T-helper 17 cell (primary cell): Measurements from ENCODE around the gene TSPAN31. TPM values are rescaled to one million over a fixed set of nuclear protein-coding genes. Genes with fewer than 3 reads are reported as not detected.

ENCODE experiments used
- ATAC-seq: fragments of 150-1000 bp; cut with Tn5 transposase; 2 replicates; pipeline ENCODE4 v1.10.0; 2021; ENCODE audit warnings: mild to moderate bottlenecking, moderate library complexity
- DNase-seq, 3 donors: peaks; one replicate each; pipeline versions ENCODE4 v3.0.0 to v3.0.0-alpha.2; 2020 to 2021
- H3K9me3 ChIP-seq: one replicate; pipeline ENCODE4 v1.7.0; 2013; ENCODE audit warnings: low read length, mild to moderate bottlenecking; ENCODE audit not compliant: control insufficient read depth, poor library complexity, severe bottlenecking
- H3K27ac Mint-ChIP-seq: one replicate; pipeline ENCODE4 v1.8.0; 2022; ENCODE audit warnings: mild to moderate bottlenecking, moderate library complexity, mixed read lengths
- H3K27me3 Mint-ChIP-seq: one replicate; pipeline ENCODE4 v1.8.0; 2022; ENCODE audit warnings: mixed read lengths
- H3K36me3 Mint-ChIP-seq: one replicate; pipeline ENCODE4 v1.8.0; 2022; ENCODE audit warnings: low read depth, mixed read lengths
- H3K4me1 Mint-ChIP-seq: one replicate; pipeline ENCODE4 v1.8.0; 2022; ENCODE audit warnings: mild to moderate bottlenecking, mixed read lengths
- H3K4me3 Mint-ChIP-seq: one replicate; pipeline ENCODE4 v1.8.0; 2022; ENCODE audit warnings: mild to moderate bottlenecking, moderate library complexity, mixed read lengths
- total RNA-seq, 4 donors: library from RNA in 2 of 4; stranded (reverse) in 2 of 4; gene quantifications; one replicate each; pipeline ENCODE4 v1.2.3 and lab custom pipeline; 2022 to 2026

The TSPAN31 gene
- total RNA-seq, 2 donors from 2014 or later = 9.6 to 11.8 TPM

DNA sequence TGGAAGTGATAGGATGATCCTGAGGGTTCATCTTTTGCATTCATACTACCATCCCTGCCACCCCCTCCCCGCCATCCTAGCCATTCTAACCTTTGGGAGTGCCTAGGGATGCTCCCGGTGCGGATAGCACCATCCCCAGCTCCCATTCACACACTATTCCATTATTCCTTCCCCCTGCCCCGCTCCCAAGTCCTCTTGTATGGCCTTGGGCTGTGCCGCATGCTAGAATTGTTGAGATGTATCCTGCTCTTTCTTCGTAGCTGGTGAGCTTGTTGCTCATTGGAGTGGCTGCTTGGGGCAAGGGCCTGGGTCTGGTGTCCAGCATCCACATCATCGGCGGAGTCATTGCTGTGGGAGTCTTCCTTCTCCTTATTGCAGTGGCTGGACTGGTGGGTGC lies 644 bp downstream of the TSPAN31 start:
- H3K36me3 Mint-ChIP-seq = no peaks in the 10 kb centered on the region
- DNase-seq (no peak), ATAC-seq (no peak)
- H3K4me3 Mint-ChIP-seq = peak overlapping the region; percentile 97
- H3K4me1 Mint-ChIP-seq = peaks cover 46% of the 10 kb centered on the region
- peak overlapping the region; percentile 99 for H3K27ac Mint-ChIP-seq
- H3K9me3 ChIP-seq = no peaks in the 10 kb centered on the region
- no peaks in the 10 kb centered on the region for H3K27me3 Mint-ChIP-seq

DNA sequence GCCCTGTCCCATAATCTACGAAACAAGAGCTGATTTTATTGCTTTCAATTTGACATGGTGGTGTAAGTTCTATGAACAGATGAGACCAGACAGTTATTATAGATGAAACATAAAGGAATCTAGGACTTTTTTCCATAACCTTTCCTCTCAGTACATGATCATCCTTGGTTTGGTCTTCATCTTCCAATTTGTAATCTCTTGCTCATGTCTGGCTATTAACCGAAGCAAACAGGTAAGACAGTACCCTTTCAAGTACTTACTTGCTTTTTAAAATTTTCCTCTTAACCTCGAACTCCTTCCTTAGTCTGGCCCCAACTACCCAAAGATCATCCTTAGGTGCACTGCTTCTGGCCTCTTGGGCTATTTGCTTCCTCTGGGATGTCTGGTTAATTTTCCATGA lies 1.2 kb downstream of the TSPAN31 start:
- peaks cover 43% of the 10 kb centered on the region for H3K4me1 Mint-ChIP-seq
- DNase-seq (no peak), ATAC-seq (no peak)
- H3K36me3 Mint-ChIP-seq = no peaks in the 10 kb centered on the region
- no peaks in the 10 kb centered on the region for H3K27me3 Mint-ChIP-seq
- H3K9me3 ChIP-seq = no peaks in the 10 kb centered on the region
- peak overlapping the region; percentile 99 for H3K27ac Mint-ChIP-seq
- H3K4me3 Mint-ChIP-seq = peak overlapping the region; percentile 97

DNA sequence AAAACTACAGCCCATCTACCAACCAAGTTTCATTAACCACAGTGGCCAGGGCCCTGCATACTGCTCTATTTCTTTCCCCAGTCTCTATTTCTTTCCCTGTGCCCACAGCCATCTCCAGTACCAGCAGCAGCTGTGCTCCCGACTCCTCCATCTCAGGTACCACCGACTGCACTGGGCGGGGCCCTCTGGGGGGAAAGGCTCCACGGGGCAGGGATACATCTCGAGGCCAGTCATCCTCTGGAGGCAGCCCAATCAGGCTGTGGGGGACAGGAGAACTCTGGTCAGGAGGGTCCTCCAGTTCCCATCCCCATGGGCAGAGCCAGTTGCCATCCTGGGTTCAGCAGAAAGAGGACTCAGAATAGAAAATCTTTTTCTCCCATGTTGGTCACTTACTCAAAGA lies 4.2 kb downstream of the TSPAN31 start:
- H3K9me3 ChIP-seq = no peaks in the 10 kb centered on the region

DNA sequence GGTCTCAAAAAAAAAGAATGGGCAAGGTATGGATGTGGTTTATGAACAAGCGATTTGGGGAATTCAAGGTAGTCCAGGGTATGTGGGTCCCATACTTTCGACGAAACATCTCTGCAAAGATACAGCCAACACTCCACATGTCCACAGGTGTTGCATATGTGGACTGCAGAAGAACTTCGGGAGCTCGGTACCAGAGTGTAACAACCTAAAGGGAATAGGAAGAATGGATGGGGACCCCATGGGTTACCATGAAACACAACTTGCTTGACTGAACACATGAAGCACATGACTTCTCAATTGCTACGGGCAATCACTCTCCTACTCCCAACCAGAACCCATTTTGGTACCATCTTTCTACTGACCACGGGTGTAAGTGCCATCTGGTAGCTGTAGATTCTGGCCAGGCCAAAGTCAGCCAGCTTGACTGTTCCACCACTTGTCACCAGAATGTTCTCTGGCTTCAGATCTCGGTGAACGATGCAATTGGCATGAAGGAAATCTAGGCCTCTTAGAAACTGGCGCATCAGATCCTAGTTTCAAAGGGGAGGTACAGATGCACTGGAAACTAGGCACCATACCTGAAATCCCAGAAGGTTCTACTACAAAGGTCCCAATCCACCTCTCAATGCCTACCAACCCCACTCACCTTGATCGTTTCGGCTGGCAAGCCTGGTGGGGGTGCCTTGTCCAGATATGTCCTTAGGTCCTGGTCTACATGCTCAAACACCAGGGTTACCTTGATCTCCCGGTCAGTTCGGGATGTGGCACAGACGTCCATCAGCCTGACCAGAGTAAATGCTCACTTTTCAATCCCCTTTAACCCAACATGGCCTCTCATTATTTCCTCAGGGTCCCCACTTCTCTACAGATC lies 6.0 kb downstream of the TSPAN31 start:
- H3K9me3 ChIP-seq = no peaks in the 10 kb centered on the region

More for the DNA sequence above, 4.2 kb downstream of the TSPAN31 start:
- Mint-ChIP-seq H3K4me1 (peaks cover 57% of the 10 kb centered on the region), H3K27ac (no peak overlapping the region), H3K36me3 (no peaks in the 10 kb centered on the region), H3K27me3 (no peaks in the 10 kb centered on the region), H3K4me3 (no peak overlapping the region)
- DNase-seq (no peak), ATAC-seq (no peak)

DNA sequence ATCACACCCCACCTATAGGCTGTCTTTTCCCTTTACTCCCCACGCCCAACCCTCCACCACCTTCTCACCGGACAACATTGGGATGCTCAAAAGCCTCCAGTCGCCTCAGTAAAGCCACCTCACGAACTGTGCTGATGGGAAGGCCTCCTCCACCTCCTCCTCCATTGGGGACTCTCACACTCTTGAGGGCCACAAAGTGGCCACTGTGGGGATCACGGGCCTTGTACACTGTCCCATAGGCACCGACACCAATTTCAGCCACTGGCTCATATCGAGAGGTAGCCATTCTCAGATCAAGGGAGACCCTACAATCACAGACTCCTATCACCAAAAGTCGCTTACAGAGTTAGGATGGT lies 6.6 kb downstream of the TSPAN31 start:
- peaks cover 46% of the 10 kb centered on the region for H3K4me1 Mint-ChIP-seq
- H3K4me3 Mint-ChIP-seq = peak overlapping the region; percentile 94
- H3K27ac Mint-ChIP-seq = peak overlapping the region; percentile 96
- H3K9me3 ChIP-seq = no peaks in the 10 kb centered on the region
- no peaks in the 10 kb centered on the region for H3K36me3 Mint-ChIP-seq
- ATAC-seq (no peak), DNase-seq (no peak)
- no peaks in the 10 kb centered on the region for H3K27me3 Mint-ChIP-seq

More for the DNA sequence above, 6.0 kb downstream of the TSPAN31 start:
- ATAC-seq (no peak), DNase-seq (no peak)
- peak overlapping the region; percentile 94 for H3K4me3 Mint-ChIP-seq
- no peaks in the 10 kb centered on the region for H3K36me3 Mint-ChIP-seq
- H3K4me1 Mint-ChIP-seq = peaks cover 48% of the 10 kb centered on the region
- H3K27me3 Mint-ChIP-seq = no peaks in the 10 kb centered on the region
- peak overlapping the region; percentile 96 for H3K27ac Mint-ChIP-seq

DNA sequence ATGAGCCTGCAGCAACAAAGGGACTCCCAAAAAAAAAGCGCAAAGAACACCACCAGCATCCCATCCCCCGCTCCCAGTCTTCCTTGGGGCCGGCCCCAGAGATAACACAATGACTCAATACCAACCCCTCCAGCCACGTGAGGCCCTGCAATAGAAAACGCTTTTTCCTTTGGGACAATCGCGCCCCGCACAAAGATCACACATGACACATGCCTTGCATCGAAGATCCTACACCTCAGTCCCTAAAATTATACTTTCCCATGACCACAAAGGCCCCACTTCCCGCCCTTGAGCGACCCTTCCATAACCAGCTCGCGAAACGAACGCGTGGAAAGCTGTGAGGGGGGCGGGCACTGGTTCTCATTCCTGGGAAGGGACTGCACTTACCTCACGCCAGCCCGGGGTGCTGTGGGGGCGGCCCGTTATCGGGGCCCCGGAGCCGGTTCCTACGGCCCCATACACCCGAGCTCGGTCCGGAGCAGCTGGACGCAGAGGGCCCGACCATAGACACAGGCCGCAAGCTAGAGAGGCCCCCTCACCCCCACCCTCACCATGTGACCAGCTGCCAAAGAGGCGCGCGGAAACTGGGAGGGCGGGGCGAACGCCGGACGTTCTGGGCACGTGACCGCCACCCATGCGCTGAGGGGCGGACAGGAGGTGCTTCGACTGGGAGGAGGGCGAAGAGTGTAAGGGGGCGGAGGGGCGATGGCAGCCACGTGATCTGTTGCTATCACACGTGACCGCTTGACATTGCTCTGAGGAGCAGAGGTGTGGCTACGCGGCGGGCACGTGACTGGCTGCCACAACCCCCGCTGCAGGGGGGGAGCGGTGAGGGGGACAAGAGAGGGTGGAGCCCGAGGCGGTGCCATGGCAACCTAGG lies 7.2 kb downstream of the TSPAN31 start, which contains the start of gene CDK4:
TSS of gene CDK4 (minus strand) at position 523 of the 880 bp plus-strand sequence. CDS start 593 bp downstream, outside the sequence.
- Mint-ChIP-seq H3K27ac (peak within 1 kb of the TSS; percentile 96), H3K4me3 (peak within 1 kb of the TSS; percentile 94), H3K4me1 (peaks cover 49% of the 10 kb centered on the region), H3K36me3 (no peaks in the 10 kb centered on the region), H3K27me3 (no peaks in the 10 kb centered on the region)
- peak; percentile 97 to 99 (median 98) for DNase-seq
- peak; percentile 81 for ATAC-seq
- H3K9me3 ChIP-seq = no peaks in the 10 kb centered on the region

DNA sequence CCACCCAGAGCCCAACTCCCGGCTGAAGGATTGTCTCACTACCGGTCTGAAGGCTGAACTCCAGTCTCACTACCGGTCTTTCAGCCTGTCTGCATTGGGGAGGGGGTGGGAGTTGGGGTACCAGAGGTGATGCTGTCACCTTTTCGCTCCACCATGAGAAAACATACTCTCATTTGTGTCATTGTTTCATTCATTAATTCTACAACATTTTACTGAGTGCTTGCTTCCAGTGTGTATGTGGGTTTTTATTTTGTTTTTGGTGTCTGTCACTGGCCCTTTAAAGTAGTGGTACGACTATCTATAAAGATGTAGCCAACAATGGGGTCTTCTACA lies 7.8 kb downstream of the TSPAN31 start:
- Mint-ChIP-seq H3K27me3 (no peaks in the 10 kb centered on the region), H3K4me3 (peak overlapping the region; percentile 94), H3K4me1 (peaks cover 50% of the 10 kb centered on the region), H3K27ac (peak overlapping the region; percentile 96), H3K36me3 (no peaks in the 10 kb centered on the region)
- no peak for ATAC-seq
- H3K9me3 ChIP-seq = no peaks in the 10 kb centered on the region
- no peak for DNase-seq

DNA sequence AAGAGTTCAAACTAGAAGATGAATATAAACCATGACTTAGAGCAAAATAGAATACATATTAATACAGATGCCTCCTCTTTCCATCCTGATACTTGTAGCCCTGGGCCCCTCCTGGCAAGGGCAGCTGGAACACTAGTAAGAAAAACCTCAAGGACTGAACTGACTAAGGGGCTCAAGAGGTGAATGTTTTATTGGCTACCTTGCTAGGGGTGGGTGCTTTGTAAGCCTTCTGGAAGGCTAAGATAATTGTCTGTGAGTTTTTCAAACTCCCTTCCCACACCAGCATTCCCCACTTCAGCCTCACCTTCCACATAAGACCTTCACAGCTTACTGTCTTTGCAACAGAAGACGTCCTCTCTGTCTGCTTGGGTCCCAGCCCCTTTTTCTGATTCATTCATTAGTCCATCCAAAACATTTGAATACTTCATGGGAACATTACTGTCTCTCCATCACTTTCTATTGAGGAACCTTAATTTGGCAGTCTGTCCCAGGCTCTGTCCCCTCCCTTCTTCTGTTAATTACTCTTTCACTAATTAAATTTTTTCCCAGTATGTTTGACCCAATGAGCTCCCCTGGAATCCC lies 9.0 kb downstream of the TSPAN31 start:
- ATAC-seq (no peak), DNase-seq (no peak)
- Mint-ChIP-seq H3K4me3 (peak overlapping the region; percentile 93), H3K36me3 (no peaks in the 10 kb centered on the region), H3K27ac (peak overlapping the region; percentile 96), H3K27me3 (no peaks in the 10 kb centered on the region), H3K4me1 (peaks cover 53% of the 10 kb centered on the region)
- no peaks in the 10 kb centered on the region for H3K9me3 ChIP-seq

DNA sequence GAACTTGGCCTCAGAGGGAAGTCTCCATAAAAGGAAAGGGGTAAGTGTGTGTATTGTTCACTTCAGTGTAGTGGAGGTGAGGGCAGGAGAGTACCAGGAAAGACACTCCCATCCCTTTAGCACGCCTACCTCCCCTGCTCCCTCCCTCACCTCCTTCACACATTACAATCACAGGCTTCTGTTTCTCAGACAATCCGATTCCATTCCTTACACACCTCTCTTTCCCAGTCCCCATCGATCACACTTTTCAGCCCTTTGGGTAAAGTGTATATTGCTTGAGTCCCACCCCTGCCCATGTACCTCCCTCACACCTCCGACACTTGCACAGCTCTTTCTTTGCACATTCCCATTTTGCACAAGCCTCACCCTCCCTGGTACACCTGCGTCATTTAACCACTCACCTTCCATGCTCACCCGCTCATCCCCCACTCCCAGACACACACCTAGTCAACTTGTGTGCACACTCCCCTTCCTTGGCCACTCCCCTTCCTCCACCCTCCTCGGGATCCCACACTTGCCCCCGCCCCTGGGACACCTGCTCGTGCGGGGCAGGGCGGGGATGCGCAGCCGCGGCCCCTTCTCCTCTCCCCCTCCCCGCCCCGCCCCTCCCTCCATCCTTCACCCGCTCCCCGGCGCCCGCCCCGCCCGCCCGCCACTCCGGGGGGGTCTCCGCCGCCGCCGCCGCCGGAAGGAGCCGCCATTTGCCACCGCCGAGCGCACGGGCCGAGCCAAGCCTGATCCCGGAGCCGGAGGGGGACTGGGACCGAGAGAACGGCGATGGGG lies 9.8 kb downstream of the TSPAN31 start, which contains the start of gene MARCHF9:
TSS of gene MARCHF9 (plus strand) at position 693 of the 783 bp plus-strand sequence. CDS start 426 bp downstream, outside the sequence.
- peak within 1 kb of the TSS; percentile 96 for H3K27ac Mint-ChIP-seq
- H3K4me3 Mint-ChIP-seq = peak within 1 kb of the TSS; percentile 93
- DNase-seq = peak; percentile 79 to 88 (median 85)
- H3K36me3 Mint-ChIP-seq = no peaks in the 10 kb centered on the region
- no peaks in the 10 kb centered on the region for H3K27me3 Mint-ChIP-seq
- H3K4me1 Mint-ChIP-seq = peaks cover 57% of the 10 kb centered on the region
- ATAC-seq = peak; percentile 58
- no peaks in the 10 kb centered on the region for H3K9me3 ChIP-seq

DNA sequence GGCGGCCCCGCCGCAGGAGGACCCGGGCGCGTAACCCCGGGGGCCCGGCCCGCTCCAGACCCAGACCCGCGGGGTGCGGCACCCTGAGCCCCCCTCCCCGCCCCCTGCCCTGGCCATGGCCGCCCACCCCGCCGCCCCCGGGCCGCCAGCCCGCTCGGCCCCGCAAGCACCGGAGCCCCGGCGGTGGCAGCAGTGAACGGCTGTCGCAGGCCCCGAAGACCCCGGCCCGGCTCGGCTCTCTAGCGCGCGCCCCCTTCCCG lies 10.3 kb downstream of the TSPAN31 start:
- ATAC-seq (no peak), DNase-seq (no peak)
- Mint-ChIP-seq H3K4me1 (peaks cover 59% of the 10 kb centered on the region), H3K36me3 (no peaks in the 10 kb centered on the region), H3K27me3 (no peaks in the 10 kb centered on the region), H3K4me3 (peak overlapping the region; percentile 93), H3K27ac (peak overlapping the region; percentile 96)
- H3K9me3 ChIP-seq = no peaks in the 10 kb centered on the region

DNA sequence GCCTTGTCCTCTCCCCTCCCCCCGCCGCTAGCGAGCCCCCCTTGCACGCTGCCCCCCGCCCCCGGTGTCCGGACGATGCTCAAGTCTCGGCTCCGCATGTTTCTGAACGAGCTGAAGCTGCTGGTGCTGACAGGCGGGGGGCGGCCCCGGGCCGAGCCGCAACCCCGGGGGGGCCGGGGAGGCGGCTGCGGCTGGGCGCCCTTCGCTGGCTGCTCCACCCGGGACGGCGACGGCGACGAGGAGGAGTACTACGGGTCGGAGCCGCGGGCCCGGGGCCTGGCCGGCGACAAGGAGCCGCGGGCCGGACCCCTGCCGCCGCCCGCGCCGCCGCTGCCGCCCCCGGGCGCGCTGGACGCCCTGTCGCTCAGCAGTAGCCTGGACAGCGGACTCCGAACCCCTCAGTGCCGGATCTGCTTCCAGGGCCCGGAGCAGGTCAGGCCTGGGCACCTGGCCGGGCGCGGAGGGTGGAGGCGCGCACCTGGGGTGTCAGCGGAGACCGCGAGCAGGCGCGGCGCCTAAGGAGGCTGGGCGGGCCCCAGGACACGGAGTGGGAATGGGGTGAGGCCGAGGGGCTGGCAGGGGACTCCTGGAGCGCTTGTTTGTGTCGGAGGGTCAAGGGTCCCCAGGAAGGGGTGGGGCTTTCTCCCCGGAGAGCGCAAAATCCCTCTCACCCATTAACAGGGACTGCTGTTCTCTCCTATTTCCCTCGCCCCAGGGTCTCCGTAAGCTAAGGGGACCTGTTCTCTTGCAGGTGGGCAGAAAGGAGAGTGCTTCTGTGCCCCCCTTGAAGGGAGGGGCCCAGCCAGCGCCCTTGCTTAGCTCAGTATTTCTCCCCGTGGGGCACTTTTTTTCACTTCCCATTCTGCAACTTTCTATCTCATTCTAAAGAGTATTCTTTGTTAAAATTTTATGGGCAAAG lies 10.9 kb downstream of the TSPAN31 start:
- H3K27ac Mint-ChIP-seq = peak overlapping the region; percentile 87
- no peaks in the 10 kb centered on the region for H3K27me3 Mint-ChIP-seq
- H3K9me3 ChIP-seq = no peaks in the 10 kb centered on the region
- no peak for ATAC-seq
- H3K4me3 Mint-ChIP-seq = peak overlapping the region; percentile 92
- DNase-seq = peak; percentile 45 to 48 (median 48)
- H3K36me3 Mint-ChIP-seq = no peaks in the 10 kb centered on the region
- peaks cover 60% of the 10 kb centered on the region for H3K4me1 Mint-ChIP-seq
